Body of pancreas (tissue), 4 donors: ENCODE measurements around the gene AURKAIP1. TPM values are rescaled to one million over a fixed set of nuclear protein-coding genes. Genes with fewer than 3 reads are reported as not detected.

ENCODE experiments used
- ATAC-seq: fragments of 150-250 bp; one replicate; pipeline ENCODE4 v1.9.1; 2016
- DNase-seq, 4 donors: peaks; one replicate each; pipeline ENCODE4 v3.0.0-alpha.2; 2019
- H3K27ac ChIP-seq, 4 donors: fragments of 200-600 bp; sonication (generic); 1 replicate in 3 of 4; 2 replicates in 1 of 4; pipeline versions ENCODE4 v1.5.1 to v1.6.1; 2016 to 2019; ENCODE audit warnings: mild to moderate bottlenecking in 1 of 4, mixed read lengths in 1 of 4, moderate library complexity in 1 of 4
- H3K27me3 ChIP-seq, 2 donors: fragments of 200-600 bp; sonication (generic); one replicate each; pipeline ENCODE4 v1.6.0; 2016; ENCODE audit warnings: mild to moderate bottlenecking in 1 of 2
- H3K36me3 ChIP-seq, 2 donors: fragments of 200-600 bp; sonication (generic); replicated peaks in 1 of 2; 2 replicates each; pipeline ENCODE4 v1.5.1; 2016; ENCODE audit warnings: low read depth in 2 of 2; ENCODE audit not compliant: insufficient read depth in 1 of 2
- H3K4me1 ChIP-seq: fragments of 200-600 bp; sonication (generic); one replicate; pipeline ENCODE4 v1.6.0; 2016
- H3K4me3 ChIP-seq, 2 donors: fragments of 200-600 bp; sonication (generic); 1 replicate in 1 of 2; 2 replicates in 1 of 2; pipeline ENCODE4 v1.5.1; 2016 to 2019
- H3K9me3 ChIP-seq, 3 donors: fragments of 200-600 bp; sonication (generic); 1 replicate in 2 of 3; 2 replicates in 1 of 3; pipeline ENCODE4 v1.5.1; 2016
- POLR2A ChIP-seq, 3 donors: fragments of 450-650 bp; IDR thresholded peaks; one replicate each; pipeline ENCODE4 v1.6.1; 2016; ENCODE audit warnings: antibody characterized with exemption in 3 of 3, mild to moderate bottlenecking in 2 of 3
- WGBS, 2 donors: methylation state at CpG; one replicate each; pipeline ENCODE4 v1.1.5; 2017; 5-methylcytosine and 5-hydroxymethylcytosine counted together
- intact Hi-C: fragments of 100-400 bp; cut with DNase I; formaldehyde crosslinking; loops from one replicate; pipeline ENCODE4 v1.15.1; 2023
- total RNA-seq, 2 donors: library from RNA; depleted of rRNA; stranded (reverse); fragments of >200 nt; gene quantifications; one replicate each; pipeline ENCODE4 v1.1.0, GENCODE V29; 2016
- TF ChIP-seq, protein P1 (sequence below), 7 experiments: fragments of 450-650 bp in 4 of 7; fragments of 200-600 bp in 3 of 7; sonication (generic) in 3 of 7; IDR thresholded peaks; one replicate each; pipeline ENCODE4 v1.5.1; 2016 to 2019; ENCODE audit warnings: antibody characterized with exemption in 7 of 7

The AURKAIP1 gene
- total RNA-seq, 2 donors from 2014 or later: 79.4 to 93.7 TPM

DNA sequence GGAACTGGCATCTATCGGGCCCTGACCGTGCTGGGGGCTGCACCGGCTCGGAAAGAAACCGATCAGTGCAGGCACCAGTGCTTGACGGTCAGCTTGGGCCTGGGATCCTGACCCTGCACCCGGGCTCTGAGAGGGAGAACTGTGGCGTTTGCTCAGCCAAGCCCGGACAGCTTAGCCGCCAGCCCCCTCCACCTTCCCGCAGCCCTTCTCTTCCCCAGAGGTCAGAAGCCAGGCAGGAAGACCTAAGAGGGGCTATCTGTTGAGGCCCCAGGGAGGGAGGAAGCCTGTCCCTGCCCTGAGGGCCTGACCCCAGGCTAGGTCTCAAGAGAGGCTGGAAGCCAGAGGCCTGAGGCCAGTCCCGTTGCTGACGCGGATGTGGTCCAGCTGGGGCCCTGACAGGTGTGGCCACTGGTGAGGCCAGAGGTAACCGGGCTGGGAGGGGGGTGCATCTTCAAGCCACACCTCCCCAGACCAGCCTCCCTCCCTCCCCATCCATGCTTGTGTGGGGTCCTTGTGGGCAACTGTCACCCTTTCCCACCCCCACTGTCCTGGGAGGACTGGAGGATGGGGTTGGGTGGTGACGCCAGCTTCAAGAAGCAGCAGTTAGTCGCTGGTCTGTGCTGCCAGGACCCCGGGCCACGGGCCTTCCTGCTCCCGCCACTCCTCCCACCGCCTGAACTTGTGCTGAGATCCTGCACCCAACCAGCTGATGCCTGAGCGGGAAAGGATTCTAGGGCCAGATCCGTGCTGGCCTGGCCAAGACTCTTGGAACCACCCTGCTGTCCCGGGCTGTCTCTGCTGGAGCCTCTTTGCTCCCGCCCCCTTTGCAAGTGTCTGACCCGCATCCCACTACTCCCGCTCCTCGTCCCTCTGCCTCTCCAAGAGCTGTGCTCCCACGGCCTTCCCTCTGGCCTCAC is 23.2 kb downstream of the AURKAIP1 start:
- intact Hi-C loops: no loop called here
- Histone ChIP-seq H3K27me3 (peaks cover 0 to 27% of the 10 kb centered on the region in 2 donors), H3K4me3 (no peak overlapping the region), H3K36me3 (no peaks in the 10 kb centered on the region), H3K27ac (no peak overlapping the region), H3K9me3 (no peaks in the 10 kb centered on the region), H3K4me1 (peaks cover 38% of the 10 kb centered on the region)
- ATAC-seq: no peak
- TF ChIP-seq POLR2A (IDR thresholded peaks at IDR 0.05): no peak
- TF ChIP-seq, protein P1, sequence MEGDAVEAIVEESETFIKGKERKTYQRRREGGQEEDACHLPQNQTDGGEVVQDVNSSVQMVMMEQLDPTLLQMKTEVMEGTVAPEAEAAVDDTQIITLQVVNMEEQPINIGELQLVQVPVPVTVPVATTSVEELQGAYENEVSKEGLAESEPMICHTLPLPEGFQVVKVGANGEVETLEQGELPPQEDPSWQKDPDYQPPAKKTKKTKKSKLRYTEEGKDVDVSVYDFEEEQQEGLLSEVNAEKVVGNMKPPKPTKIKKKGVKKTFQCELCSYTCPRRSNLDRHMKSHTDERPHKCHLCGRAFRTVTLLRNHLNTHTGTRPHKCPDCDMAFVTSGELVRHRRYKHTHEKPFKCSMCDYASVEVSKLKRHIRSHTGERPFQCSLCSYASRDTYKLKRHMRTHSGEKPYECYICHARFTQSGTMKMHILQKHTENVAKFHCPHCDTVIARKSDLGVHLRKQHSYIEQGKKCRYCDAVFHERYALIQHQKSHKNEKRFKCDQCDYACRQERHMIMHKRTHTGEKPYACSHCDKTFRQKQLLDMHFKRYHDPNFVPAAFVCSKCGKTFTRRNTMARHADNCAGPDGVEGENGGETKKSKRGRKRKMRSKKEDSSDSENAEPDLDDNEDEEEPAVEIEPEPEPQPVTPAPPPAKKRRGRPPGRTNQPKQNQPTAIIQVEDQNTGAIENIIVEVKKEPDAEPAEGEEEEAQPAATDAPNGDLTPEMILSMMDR (IDR thresholded peaks at IDR 0.05): no peak
- 65 to 67% methylated on average over 15 to 28 of the region's 29 CpGs for WGBS, 2 donors
- no peak for DNase-seq

DNA sequence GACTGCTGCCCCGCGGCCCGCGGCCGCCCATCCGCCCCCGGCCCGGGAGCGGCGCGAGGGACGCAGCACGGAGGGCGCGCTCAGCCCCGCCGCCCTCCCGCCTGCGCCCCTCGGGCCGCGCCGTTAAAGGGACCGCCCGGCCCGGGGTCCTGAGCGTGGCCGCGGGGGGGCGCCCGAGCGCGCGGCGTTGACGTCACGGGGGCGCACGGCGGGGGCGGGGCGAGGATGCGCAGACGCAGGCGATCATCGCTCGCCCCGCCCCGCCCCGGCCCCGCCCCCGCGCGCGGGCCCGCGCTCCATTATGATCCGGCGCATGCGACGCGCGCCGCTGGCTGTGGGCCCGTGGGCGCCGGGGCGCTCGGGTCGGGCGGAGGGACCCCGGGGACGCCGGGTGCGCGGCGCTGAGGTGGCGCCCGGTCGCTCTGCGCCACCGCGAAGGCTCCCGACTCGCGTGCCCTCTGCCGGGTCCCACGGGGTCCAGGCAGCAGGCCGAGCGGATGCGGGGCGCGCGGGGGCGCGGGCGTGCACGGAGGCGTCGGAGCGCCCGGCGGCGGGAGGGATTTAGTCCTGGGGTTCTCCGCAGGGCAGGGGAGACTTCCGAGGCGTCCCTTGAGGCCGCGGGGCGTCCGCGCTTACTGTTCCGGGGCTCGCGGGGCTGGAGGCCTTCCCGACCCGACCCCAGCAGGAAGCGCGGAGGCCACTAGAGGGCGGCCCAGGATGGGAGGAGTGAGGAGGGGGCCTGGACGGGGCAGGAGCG is 25.6 kb downstream of the AURKAIP1 start, which contains the start of gene DVL1:
Gene DVL1 (minus strand): TSS at position 163 of the 757 bp plus-strand sequence. CDS start 353 bp downstream, outside the sequence.
- Histone ChIP-seq H3K4me1 (peaks cover 56% of the 10 kb centered on the region), H3K36me3 (no peaks in the 10 kb centered on the region), H3K27me3 (peaks cover 0 to 21% of the 10 kb centered on the region in 2 donors), H3K4me3 (peak within 1 kb of the TSS; percentile 2 to 56), H3K27ac (peak within 1 kb of the TSS; percentile 67 to 88 (median 82)), H3K9me3 (no peaks in the 10 kb centered on the region)
- intact Hi-C loops: no loop called here
- WGBS, 2 donors: 1% methylated on average over 47 of the region's 122 CpGs; no CpG with 5 or more reads in 1 of the 2 donors
- ATAC-seq (peak; percentile 76), DNase-seq (peak; percentile 48 to 75 (median 69))
- TF ChIP-seq, protein P1 (IDR thresholded peaks at IDR 0.05): peak; percentile 20 to 76 (median 44)
- peak in 1 of 3 donors; percentile 16 for TF ChIP-seq POLR2A (IDR thresholded peaks at IDR 0.05)

DNA sequence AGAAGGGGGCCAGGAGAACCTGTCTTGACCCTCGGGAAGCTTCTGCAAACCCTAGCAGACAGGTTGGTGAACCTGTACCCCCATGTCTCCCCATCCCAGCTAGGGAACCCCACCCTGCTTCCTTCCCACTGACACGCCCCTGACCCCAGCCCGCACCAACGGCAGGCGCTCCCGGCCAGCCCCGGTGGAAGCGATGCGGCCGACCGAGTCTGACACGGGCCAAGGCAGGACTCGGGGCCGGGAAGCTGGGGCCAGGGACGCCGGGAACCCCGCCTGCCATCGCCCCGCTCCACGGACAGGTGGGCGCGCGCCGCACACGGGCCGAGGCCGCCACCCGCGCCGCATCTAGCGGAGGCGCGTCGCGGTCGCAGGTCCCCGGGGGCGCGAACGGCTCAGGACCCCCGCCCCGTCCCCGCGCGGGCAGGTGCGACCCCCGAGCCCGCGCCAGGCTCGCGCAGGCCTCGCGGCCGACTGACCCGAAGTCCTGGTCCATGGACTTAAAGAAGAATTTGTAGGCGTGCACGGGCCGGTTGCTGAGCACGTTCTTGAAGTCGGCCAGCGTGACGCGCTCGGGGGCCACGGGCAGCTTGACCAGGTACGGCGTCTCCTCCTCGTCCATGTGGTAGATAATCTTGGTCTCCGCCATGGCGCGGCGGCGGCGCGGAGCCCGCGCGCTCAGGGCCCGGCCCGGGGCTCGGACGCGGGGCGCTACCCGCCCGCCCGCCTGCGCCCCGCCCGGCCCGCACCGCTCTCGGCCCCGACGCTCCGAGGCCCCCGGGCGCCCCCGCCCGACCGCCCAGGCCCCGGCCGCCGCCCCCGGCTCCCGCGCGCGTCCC is 26.4 kb downstream of the AURKAIP1 start:
- Histone ChIP-seq H3K9me3 (no peaks in the 10 kb centered on the region), H3K27me3 (peaks cover 0 to 13% of the 10 kb centered on the region in 2 donors), H3K4me3 (peak overlapping the region; percentile 2 to 56), H3K4me1 (peaks cover 54% of the 10 kb centered on the region), H3K36me3 (no peaks in the 10 kb centered on the region), H3K27ac (peak overlapping the region; percentile 67 to 88 (median 82))
- DNase-seq: peak; percentile 54 to 67 (median 60)
- intact Hi-C loops: no loop called here
- TF ChIP-seq, protein P1 (IDR thresholded peaks at IDR 0.05): no peak
- no peak for TF ChIP-seq POLR2A (IDR thresholded peaks at IDR 0.05)
- ATAC-seq: peak; percentile 47
- WGBS, 2 donors: 0% methylated on average over 82 of the region's 109 CpGs; no CpG with 5 or more reads in 1 of the 2 donors

DNA sequence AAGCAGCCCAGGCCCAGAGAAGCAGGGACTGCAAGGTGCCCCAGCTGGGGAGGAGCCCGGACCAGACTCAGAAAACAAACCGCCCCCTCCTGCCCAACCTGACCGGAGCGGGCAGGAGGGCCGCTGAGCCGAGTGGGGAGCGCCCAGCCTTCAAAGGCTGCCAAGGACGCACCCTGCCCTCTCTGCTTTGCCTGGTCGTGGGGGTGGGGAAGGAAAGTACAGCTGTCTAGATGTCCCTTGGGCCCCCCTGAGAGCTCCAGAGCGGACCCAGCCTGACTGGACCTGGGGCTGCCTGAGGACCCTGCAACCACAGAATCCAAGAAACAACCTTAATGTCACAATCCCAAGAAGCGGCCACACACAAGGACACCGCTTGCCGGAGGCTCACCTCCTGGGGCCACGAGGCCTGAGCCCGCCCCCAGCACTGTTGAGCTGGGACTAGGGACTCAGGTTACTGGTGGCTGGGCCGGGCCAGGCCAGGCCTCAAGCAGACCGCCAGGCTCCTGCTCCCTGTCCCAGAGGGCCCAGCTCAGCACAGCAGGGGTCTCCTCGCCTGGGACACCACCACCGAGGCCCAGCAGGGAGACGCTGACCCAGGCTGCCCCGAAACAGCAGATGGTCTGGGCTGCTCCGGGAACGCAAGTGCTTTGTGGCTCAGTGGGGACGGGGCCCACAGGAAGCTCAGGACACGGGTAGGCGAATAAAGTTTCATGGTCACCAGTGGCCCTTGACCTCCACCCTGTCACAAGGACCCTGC is 27.2 kb downstream of the AURKAIP1 start:
- TF ChIP-seq, protein P1 (IDR thresholded peaks at IDR 0.05): no peak
- TF ChIP-seq POLR2A (IDR thresholded peaks at IDR 0.05): peak; percentile 45 to 69 (median 58)
- Histone ChIP-seq H3K9me3 (no peaks in the 10 kb centered on the region), H3K4me1 (peaks cover 46% of the 10 kb centered on the region), H3K36me3 (no peaks in the 10 kb centered on the region), H3K27ac (peak overlapping the region; percentile 67 to 88 (median 82)), H3K27me3 (peaks cover 0 to 7% of the 10 kb centered on the region in 2 donors), H3K4me3 (peak overlapping the region; percentile 2 to 56)
- DNase-seq (peak; percentile 59 to 81 (median 75)), ATAC-seq (peak; percentile 40)
- intact Hi-C loops: no loop called here
- 17% methylated on average over 7 to 26 of the region's 26 CpGs for WGBS, 2 donors
